ENCODE data around the gene GPX3.

- no peak for TF ChIP-seq CTCF (IDR thresholded peaks at IDR 0.05)
- TF ChIP-seq ZFX (IDR thresholded peaks at IDR 0.05; ENCODE audit: borderline replicate concordance), result no peak
These were observed 33.5 kb downstream of the GPX3 start for GRCh38 chr5:151053796-151054462.

All from 22Rv1 (cell line).